HG03060 (cell line): ENCODE results near the gene CNEP1R1.

Experiments
- ATAC-seq: cut with Tn5 transposase; IDR thresholded peaks from one replicate; pipeline ENCODE4 v1.9.1; 2021; ENCODE audit warnings: low read depth, moderate number of reproducible peaks; ENCODE audit not compliant: unreplicated experiment

The CNEP1R1 gene

GRCh38 chr16:50015631-50016030 is 9.4 kb upstream of the CNEP1R1 start:
- ATAC-seq, result no peak

GRCh38 chr16:50017553-50017952 is 7.5 kb upstream of the CNEP1R1 start:
- ATAC-seq, result no peak

GRCh38 chr16:50021544-50021943 is 3.5 kb upstream of the CNEP1R1 start:
- no peak for ATAC-seq

GRCh38 chr16:50023641-50024040 is 1.4 kb upstream of the CNEP1R1 start:
- ATAC-seq, result no peak

- ATAC-seq, result no peak
Measured at GRCh38 chr16:50024207-50024606, 818 bp upstream of the CNEP1R1 start.

GRCh38 chr16:50025537-50025931 is 509 bp downstream of the CNEP1R1 start:
- no peak for ATAC-seq

GRCh38 chr16:50027829-50028228 is 2.8 kb downstream of the CNEP1R1 start:
- no peak for ATAC-seq

- no peak for ATAC-seq
Measured at GRCh38 chr16:50035468-50035992, 10.5 kb downstream of the CNEP1R1 start.

GRCh38 chr16:50036426-50036825 is 11.4 kb downstream of the CNEP1R1 start:
- ATAC-seq, result no peak

GRCh38 chr16:50037662-50038220 is 12.7 kb downstream of the CNEP1R1 start:
- no peak for ATAC-seq

GRCh38 chr16:50038286-50038685 is 13.3 kb downstream of the CNEP1R1 start:
- no peak for ATAC-seq

GRCh38 chr16:50038756-50039529 is 13.9 kb downstream of the CNEP1R1 start:
- no peak for ATAC-seq

GRCh38 chr16:50040018-50040417 is 15.0 kb downstream of the CNEP1R1 start:
- ATAC-seq, result no peak

- ATAC-seq, result no peak
Measured at GRCh38 chr16:50040710-50041109, 15.7 kb downstream of the CNEP1R1 start.

- no peak for ATAC-seq
Measured at GRCh38 chr16:50043358-50043757, 18.3 kb downstream of the CNEP1R1 start.

- ATAC-seq, result no peak
Measured at GRCh38 chr16:50045412-50045811, 20.4 kb downstream of the CNEP1R1 start.

- ATAC-seq, result no peak
Measured at GRCh38 chr16:50046853-50047252, 21.8 kb downstream of the CNEP1R1 start.

GRCh38 chr16:50047864-50048263 is 22.8 kb downstream of the CNEP1R1 start:
- ATAC-seq, result no peak

- ATAC-seq, result no peak
Measured at GRCh38 chr16:50050802-50051201, 25.8 kb downstream of the CNEP1R1 start.

- no peak for ATAC-seq
Measured at GRCh38 chr16:50056226-50056625, 31.2 kb downstream of the CNEP1R1 start.

GRCh38 chr16:50058091-50058771 is 33.2 kb downstream of the CNEP1R1 start:
- ATAC-seq, result no peak
